Measurements from ENCODE around the gene ZNF683. TPM values are rescaled to one million over a fixed set of nuclear protein-coding genes. Genes with fewer than 3 reads are reported as not detected.

Gene ZNF683
- total and polyA plus RNA-seq, 9 of the 15 experiments (the other 6 are each of a cell fraction or from before 2014, with no cell fraction given): not detected

- TF ChIP-seq E4F1 (CRISPR knock-in tag; IDR thresholded peaks at IDR 0.05; ENCODE audit: borderline replicate concordance): no peak
- TF ChIP-seq ZNF134 (CRISPR knock-in tag; conservative IDR thresholded peaks at IDR 0.05): peak; percentile 23; the same call in 1 of the 2 replicates
- peak; percentile 90 for TF ChIP-seq HDAC2 (IDR thresholded peaks at IDR 0.05)
- TF ChIP-seq KLF16 (IDR thresholded peaks at IDR 0.05): peak; percentile 94
- no peak for TF ChIP-seq ZNF717 (CRISPR knock-in tag; IDR thresholded peaks at IDR 0.05)
- peak; percentile 53; the same call in 1 of the 2 replicates for TF ChIP-seq HDGF (IDR thresholded peaks at IDR 0.05)
- no peak for TF ChIP-seq PHB (CRISPR knock-in tag; IDR thresholded peaks at IDR 0.05)
- peak in 1 of 2 experiments; percentile 53; a peak in 2 of 4 replicates for TF ChIP-seq ETV6 (IDR thresholded peaks at IDR 0.05; ENCODE audit: borderline replicate concordance in 1 of 2, low read depth in 2 of 2, low read length in 1 of 2)
- TF ChIP-seq ETV6 (CRISPR knock-in tag; IDR thresholded peaks at IDR 0.05; ENCODE audit: borderline replicate concordance): no peak
- no peak for TF ChIP-seq PTRF (tag; IDR thresholded peaks at IDR 0.05)
- TF ChIP-seq AFF4 (CRISPR knock-in tag; IDR thresholded peaks at IDR 0.05): 0 out of 2 replicates have a peak, but pooled peaks have one; percentile 39
- peak; percentile 62; the same call in 1 of the 2 replicates for TF ChIP-seq GABPA (tag; conservative IDR thresholded peaks at IDR 0.05; ENCODE audit: low read depth)
- TF ChIP-seq FOXM1 (IDR thresholded peaks at IDR 0.05; ENCODE audit: low read depth): peak; percentile 54; the same call in 1 of the 2 replicates
- no peak for TF ChIP-seq FOXM1 (CRISPR knock-in tag; IDR thresholded peaks at IDR 0.05; ENCODE audit: low read depth)
- peak; percentile 68 for TF ChIP-seq GATAD2B (IDR thresholded peaks at IDR 0.05; ENCODE audit: borderline replicate concordance)
- 0 out of 2 replicates have a peak, but pooled peaks have one; percentile 5 for TF ChIP-seq ZFP1 (CRISPR knock-in tag; IDR thresholded peaks at IDR 0.05)
- TF ChIP-seq, protein P1, sequence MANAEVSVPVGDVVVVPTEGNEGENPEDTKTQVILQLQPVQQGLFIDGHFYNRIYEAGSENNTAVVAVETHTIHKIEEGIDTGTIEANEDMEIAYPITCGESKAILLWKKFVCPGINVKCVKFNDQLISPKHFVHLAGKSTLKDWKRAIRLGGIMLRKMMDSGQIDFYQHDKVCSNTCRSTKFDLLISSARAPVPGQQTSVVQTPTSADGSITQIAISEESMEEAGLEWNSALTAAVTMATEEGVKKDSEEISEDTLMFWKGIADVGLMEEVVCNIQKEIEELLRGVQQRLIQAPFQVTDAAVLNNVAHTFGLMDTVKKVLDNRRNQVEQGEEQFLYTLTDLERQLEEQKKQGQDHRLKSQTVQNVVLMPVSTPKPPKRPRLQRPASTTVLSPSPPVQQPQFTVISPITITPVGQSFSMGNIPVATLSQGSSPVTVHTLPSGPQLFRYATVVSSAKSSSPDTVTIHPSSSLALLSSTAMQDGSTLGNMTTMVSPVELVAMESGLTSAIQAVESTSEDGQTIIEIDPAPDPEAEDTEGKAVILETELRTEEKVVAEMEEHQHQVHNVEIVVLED (CRISPR knock-in tag; IDR thresholded peaks at IDR 0.05): no peak
- TF ChIP-seq ZNF217 (CRISPR knock-in tag; IDR thresholded peaks at IDR 0.05): no peak
- peak in 1 of 2 experiments; percentile 81; a peak in 1 of 4 replicates for TF ChIP-seq ZNF639 (CRISPR knock-in tag; conservative IDR thresholded peaks at IDR 0.05 in 1 of 2, IDR thresholded peaks at IDR 0.05 in 1 of 2)
These were observed 5.7 kb upstream of the ZNF683 start (continued) for GRCh38 chr1:26378088-26378878.
